ENCODE measurements around the gene GPR84. TPM values are rescaled to one million over a fixed set of nuclear protein-coding genes. Genes with fewer than 3 reads are reported as not detected.

The GPR84 gene
- under 1 TPM; 0.18 to 0.25 TPM for total RNA-seq

- peak within 1 kb of the TSS; percentile 11 for H3K4me3 Mint-ChIP-seq
- H3K9me3 Mint-ChIP-seq: no peaks in the 10 kb centered on the region
- peak within 1 kb of the TSS; percentile 27 for H3K27ac Mint-ChIP-seq
- H3K27me3 Mint-ChIP-seq: peaks cover 16% of the 10 kb centered on the region
- POLR2A ChIA-PET: no interaction called here
- CTCF ChIA-PET: no interaction called here
- DNase-seq: peak; percentile 58
- peaks cover 51% of the 10 kb centered on the region for H3K4me1 Mint-ChIP-seq
- H3K36me3 Mint-ChIP-seq (ENCODE audit: low read depth): no peaks in the 10 kb centered on the region
Observed at GRCh38 chr12:54364413-54364812, at the start of gene GPR84. Gene GPR84 (minus strand): TSS chr12:54364486. CDS start chr12:54363851, 635 bp downstream.

GRCh38 chr12:54413284-54414190, 49.3 kb upstream of the GPR84 start:
- H3K4me3 Mint-ChIP-seq: peak overlapping the region; percentile 72
- H3K27ac Mint-ChIP-seq: peak overlapping the region; percentile 91
- peaks cover 61% of the 10 kb centered on the region for H3K36me3 Mint-ChIP-seq (ENCODE audit: low read depth)
- POLR2A ChIA-PET: interaction anchor here (0.6 to 5.9 kb wide), 15 partner anchors 9 to 1517 kb away, joined by 3 to 52 read pairs (median 6); partner anchors contain the start of genes CBX5, DGKA, HNRNPA1 and NCKAP1L
- H3K9me3 Mint-ChIP-seq: no peaks in the 10 kb centered on the region
- peak; percentile 82 for DNase-seq
- peaks cover 69% of the 10 kb centered on the region for H3K4me1 Mint-ChIP-seq
- CTCF ChIA-PET: interaction anchor here (0.6 to 11.8 kb wide), 8 partner anchors 13 to 1451 kb away, joined by 3 to 282 read pairs (median 6); no protein-coding TSS in a partner anchor
- H3K27me3 Mint-ChIP-seq: no peaks in the 10 kb centered on the region

GRCh38 chr12:54412786-54413185, 48.5 kb upstream of the GPR84 start:
- ChIA-PET CTCF (interaction anchor here (1.0 to 11.8 kb wide), 8 partner anchors 12 to 196 kb away, joined by 3 to 282 read pairs (median 6); no protein-coding TSS in a partner anchor), POLR2A (interaction anchor here (0.7 to 5.9 kb wide), 14 partner anchors 9 to 1518 kb away, joined by 3 to 52 read pairs (median 8); partner anchors contain the start of genes DGKA, HNRNPA1 and NCKAP1L)
- H3K9me3 Mint-ChIP-seq: no peaks in the 10 kb centered on the region
- H3K4me3 Mint-ChIP-seq: peak overlapping the region; percentile 72
- peaks cover 70% of the 10 kb centered on the region for H3K4me1 Mint-ChIP-seq
- H3K36me3 Mint-ChIP-seq (ENCODE audit: low read depth): peaks cover 58% of the 10 kb centered on the region
- no peak for DNase-seq
- no peaks in the 10 kb centered on the region for H3K27me3 Mint-ChIP-seq
- H3K27ac Mint-ChIP-seq: peak overlapping the region; percentile 91

DNA sequence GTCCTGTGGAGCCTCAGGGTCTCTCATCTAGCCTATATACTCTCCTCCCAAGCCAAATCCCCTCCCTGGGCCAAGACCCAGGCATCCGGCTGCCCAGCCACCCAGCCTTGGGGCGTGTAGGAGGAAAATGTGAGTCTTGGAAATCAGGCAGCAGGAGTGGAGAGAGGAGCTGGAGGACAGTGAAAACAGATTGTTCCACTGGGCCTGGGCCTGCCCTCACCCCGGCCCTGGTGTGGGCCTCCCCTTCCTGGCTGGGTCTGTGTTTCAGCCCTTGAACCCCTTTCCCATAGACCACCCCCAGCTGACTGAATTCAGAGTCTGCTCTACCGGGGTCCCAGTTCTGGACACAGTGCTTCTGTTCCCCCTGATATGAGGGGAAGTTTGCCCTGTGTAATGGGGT, 48.1 kb upstream of the GPR84 start:
- Mint-ChIP-seq H3K27me3 (no peaks in the 10 kb centered on the region), H3K4me1 (peaks cover 67% of the 10 kb centered on the region), H3K4me3 (peak overlapping the region; percentile 72), H3K27ac (peak overlapping the region; percentile 91), H3K9me3 (no peaks in the 10 kb centered on the region), H3K36me3 (ENCODE audit: low read depth) (peaks cover 59% of the 10 kb centered on the region)
- no peak for DNase-seq
- ChIA-PET POLR2A (interaction anchor here (1.0 to 5.9 kb wide), 13 partner anchors 8 to 1518 kb away, joined by 3 to 52 read pairs (median 8); partner anchors contain the start of genes DGKA, HNRNPA1 and NCKAP1L), CTCF (interaction anchor here (1.0 to 11.8 kb wide), 9 partner anchors 11 to 196 kb away, joined by 3 to 282 read pairs (median 6); no protein-coding TSS in a partner anchor)

DNA sequence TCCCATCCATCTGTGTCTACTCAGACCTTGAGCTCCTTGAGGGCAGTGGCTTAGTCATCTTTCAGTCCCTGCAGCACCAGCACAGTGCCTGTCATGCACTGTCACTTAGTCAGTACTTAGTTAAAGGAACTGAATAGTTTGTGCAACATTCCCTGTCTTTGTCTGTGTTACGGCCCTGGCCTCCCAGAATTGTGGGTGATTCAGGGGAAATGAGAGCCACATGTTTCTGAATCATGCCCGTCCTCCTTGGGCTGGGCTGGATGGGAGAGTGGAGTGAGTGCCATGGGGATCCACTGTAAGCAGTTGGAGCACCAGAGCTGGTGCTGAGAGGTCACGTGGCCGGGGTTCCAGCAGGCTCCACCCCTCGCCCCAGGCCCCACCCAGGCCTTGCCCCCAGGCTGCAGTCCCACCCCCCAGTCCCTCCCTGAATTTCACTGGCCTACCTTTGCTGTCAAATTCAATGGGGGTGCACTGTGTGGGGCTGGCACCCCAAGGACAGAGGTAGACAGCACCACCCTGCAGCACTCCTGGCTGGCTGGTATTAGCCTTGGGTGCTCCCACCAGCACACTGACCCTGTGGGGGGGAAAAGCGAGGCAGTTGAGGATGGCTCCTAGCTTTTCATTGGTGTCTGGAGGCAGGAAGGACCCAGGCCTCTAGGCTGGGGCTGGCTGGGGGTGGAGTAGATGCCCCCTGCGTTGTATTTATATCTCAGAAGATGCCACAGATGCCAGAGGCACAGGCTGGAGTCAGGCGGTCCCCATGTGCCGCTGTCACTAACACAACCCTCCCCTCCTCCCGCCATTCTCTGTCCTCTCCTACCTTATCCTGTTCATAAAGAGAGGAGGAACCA, 47.3 kb upstream of the GPR84 start:
- Mint-ChIP-seq H3K27me3 (no peaks in the 10 kb centered on the region), H3K9me3 (no peaks in the 10 kb centered on the region), H3K36me3 (ENCODE audit: low read depth) (peaks cover 60% of the 10 kb centered on the region), H3K4me1 (peaks cover 68% of the 10 kb centered on the region), H3K27ac (peak overlapping the region; percentile 91), H3K4me3 (peak overlapping the region; percentile 72)
- peak; percentile 75 for DNase-seq
- POLR2A ChIA-PET: interaction anchor here (0.9 to 5.9 kb wide), 12 partner anchors 10 to 131 kb away, joined by 3 to 52 read pairs (median 6); partner anchors contain the start of genes CBX5 and HNRNPA1
- CTCF ChIA-PET: interaction anchor here (0.5 to 11.8 kb wide), 11 partner anchors 9 to 195 kb away, joined by 3 to 282 read pairs (median 4); no protein-coding TSS in a partner anchor

DNA sequence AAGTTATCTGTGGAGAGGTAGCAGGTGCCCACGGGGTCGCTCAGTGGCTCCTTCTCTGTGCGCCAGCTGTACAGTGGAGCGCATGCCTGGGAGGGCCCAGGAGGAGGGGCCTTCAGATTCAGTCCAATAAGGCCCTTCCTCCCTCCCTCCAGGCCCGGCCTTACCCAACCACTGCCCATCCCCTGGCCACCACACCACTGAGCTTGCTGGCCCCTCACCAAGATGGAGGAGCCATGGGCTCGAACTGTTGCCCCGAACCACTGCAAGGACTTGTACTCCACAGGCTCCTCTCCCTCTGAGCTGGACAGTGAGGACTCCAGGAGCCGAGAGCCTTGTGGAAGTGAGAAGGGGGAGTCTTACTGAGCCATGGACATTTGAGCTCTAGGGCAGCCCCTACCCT, 45.0 kb upstream of the GPR84 start:
- Mint-ChIP-seq H3K36me3 (ENCODE audit: low read depth) (peaks cover 75% of the 10 kb centered on the region), H3K4me1 (peaks cover 51% of the 10 kb centered on the region), H3K27me3 (no peaks in the 10 kb centered on the region), H3K27ac (no peak overlapping the region), H3K9me3 (no peaks in the 10 kb centered on the region), H3K4me3 (no peak overlapping the region)
- DNase-seq: no peak
- CTCF ChIA-PET: interaction anchor here (1.2 to 2.4 kb wide), 3 partner anchors 10 to 30 kb away, joined by 3 to 16 read pairs (median 6); no protein-coding TSS in a partner anchor
- POLR2A ChIA-PET: interaction anchor here (0.7 kb wide), 1 partner anchor 10 kb away, joined by 3 read pairs; no protein-coding TSS in a partner anchor

DNA sequence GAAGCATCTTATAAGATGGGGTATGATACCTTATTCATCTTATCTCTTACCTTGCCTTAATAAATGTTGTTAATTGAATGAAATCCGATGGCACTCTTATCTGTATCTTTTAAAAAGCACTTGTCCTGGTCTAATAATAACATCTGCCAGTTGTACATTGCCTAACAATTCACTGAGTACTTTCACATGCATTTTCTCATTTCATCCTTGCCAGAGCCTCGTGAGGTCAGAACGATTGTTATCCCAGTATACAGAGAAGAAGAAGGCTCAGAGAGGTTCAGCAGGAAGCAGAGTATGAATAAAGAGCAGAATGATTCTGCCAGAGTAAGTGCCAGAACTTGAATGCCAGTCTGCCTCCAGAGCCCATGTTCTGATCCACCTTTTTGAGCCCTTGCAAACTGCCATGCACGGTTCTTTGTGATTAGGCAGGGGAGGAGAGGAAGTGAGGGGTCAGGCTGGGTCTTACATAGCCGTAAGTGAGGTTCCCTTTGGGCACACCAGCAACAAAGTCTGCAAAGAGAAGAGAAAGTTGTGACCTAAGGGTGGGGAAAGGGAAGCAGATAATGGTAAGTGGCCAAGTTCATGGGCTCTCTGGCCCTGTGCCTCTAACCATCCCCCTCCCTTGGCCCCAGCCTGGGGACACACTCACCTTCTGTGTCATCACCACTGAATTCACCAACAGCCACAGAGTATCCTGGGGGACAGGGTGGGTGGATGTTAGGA, 43.1 kb upstream of the GPR84 start:
- H3K9me3 Mint-ChIP-seq: no peaks in the 10 kb centered on the region
- no peaks in the 10 kb centered on the region for H3K27me3 Mint-ChIP-seq
- POLR2A ChIA-PET: interaction anchor here (1.2 kb wide), 1 partner anchor 21 kb away, joined by 3 read pairs; no protein-coding TSS in a partner anchor

DNA sequence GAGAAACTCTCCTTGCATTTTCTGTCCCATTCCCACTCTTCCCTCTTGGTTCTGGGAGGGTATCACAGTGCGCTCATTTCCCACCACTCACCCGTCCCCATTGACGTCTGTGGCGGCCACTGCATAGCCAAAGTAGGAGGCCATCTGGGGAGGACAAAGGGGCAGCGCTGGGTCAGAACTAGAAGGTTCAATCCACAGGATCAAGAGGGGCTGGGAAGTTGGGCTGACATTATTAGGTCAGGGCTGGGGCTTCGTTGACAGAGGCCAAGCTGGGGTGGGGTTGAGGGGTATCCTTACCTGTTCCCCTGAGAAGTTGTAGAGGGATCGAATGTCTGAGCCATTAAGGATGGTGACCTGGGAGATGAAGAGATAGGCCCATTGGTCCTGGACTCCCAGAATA, 41.3 kb upstream of the GPR84 start:
- Mint-ChIP-seq H3K27me3 (no peaks in the 10 kb centered on the region), H3K36me3 (ENCODE audit: low read depth) (peaks cover 89% of the 10 kb centered on the region), H3K4me1 (peaks cover 19% of the 10 kb centered on the region), H3K27ac (no peak overlapping the region), H3K9me3 (no peaks in the 10 kb centered on the region), H3K4me3 (no peak overlapping the region)
- POLR2A ChIA-PET: no interaction called here
- CTCF ChIA-PET: interaction anchor here (0.7 to 12.1 kb wide), 4 partner anchors 10 to 40 kb away, joined by 4 to 481 read pairs (median 204); partner anchors contain the start of gene ITGA5
- no peak for DNase-seq

More for the DNA sequence above, 43.1 kb upstream of the GPR84 start:
- H3K4me3 Mint-ChIP-seq: no peak overlapping the region
- H3K27ac Mint-ChIP-seq: peak overlapping the region; percentile 40
- DNase-seq: no peak
- peaks cover 33% of the 10 kb centered on the region for H3K4me1 Mint-ChIP-seq
- peaks cover 80% of the 10 kb centered on the region for H3K36me3 Mint-ChIP-seq (ENCODE audit: low read depth)
- CTCF ChIA-PET: interaction anchor here (2.4 kb wide), 1 partner anchor 8 kb away, joined by 16 read pairs; no protein-coding TSS in a partner anchor

DNA sequence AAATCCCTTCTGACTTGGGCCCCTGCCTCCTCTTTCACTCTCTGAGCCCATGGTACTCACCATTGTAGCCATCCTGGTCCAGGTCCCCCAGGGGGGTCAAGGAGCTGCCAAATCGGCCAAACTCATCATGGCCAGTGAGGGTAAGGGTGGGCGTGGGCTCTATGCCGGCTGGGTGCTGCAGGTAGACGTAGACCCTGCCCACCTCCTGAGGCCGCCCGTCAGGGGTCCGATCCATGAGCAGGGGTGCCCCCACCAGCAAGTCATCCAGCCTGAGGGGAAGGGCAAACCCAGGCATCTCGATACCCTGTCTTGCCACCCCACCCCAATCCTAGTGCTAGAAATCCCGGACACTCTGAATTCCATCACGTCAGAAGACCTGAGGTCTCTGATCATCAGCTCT, 40.8 kb upstream of the GPR84 start:
- H3K27ac Mint-ChIP-seq: no peak overlapping the region
- H3K27me3 Mint-ChIP-seq: no peaks in the 10 kb centered on the region
- ChIA-PET POLR2A (interaction anchor here (1.5 kb wide), 1 partner anchor 8 kb away, joined by 7 read pairs; no protein-coding TSS in a partner anchor), CTCF (interaction anchor here (8.3 to 12.1 kb wide), 3 partner anchors 11 to 41 kb away, joined by 125 to 481 read pairs (median 282); partner anchors contain the start of gene ITGA5)
- no peak overlapping the region for H3K4me3 Mint-ChIP-seq
- H3K9me3 Mint-ChIP-seq: no peaks in the 10 kb centered on the region
- peaks cover 19% of the 10 kb centered on the region for H3K4me1 Mint-ChIP-seq
- no peak for DNase-seq
- H3K36me3 Mint-ChIP-seq (ENCODE audit: low read depth): peaks cover 91% of the 10 kb centered on the region

DNA sequence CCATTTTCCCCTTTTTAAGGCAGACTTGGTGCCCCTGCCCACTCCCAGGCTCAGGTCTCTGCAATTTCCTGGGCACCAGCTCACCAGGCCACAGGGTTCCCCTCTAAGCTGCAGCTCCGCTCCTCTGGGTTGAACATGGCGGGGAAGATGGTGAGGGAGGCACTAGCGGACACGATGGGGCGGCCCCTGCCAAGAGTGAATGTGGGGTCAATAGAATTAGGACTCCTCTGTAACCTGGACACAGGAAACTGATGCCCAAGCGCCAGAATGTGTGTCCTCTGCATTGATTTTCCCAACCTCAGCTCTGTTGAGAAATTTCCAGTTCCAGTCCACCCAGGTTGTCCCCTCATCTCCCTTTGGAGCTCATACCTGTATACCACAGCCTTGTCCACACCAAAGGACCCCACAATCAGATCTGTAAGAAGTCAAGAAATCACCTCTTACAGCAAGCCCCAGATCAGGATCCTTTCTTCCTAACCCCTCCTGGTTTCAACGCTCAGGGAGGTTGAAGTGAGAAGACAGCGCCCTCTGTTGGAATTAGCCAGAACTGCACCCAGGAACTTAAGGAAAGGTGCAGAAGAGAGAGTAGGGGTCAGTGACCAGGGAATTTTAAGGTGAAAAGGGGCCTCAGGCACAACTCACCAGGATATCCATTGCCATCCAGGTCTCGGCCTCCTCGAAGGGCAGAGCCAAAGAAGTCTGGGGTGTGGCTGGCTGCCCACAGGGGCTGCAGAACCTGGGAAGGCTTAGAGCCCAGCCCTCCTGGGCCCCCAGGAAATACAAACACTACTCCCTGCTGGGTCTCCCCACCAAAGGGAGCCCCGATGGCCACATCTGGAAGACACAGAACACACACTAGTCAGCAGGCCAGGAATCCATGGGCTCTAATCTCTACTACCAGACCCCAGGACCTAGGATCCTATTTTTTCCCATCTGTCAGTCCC, 40.0 kb upstream of the GPR84 start:
- DNase-seq: peak; percentile 62
- H3K4me1 Mint-ChIP-seq: peaks cover 19% of the 10 kb centered on the region
- no peak overlapping the region for H3K4me3 Mint-ChIP-seq
- no peaks in the 10 kb centered on the region for H3K27me3 Mint-ChIP-seq
- peak overlapping the region; percentile 52 for H3K27ac Mint-ChIP-seq
- CTCF ChIA-PET: interaction anchor here (0.6 to 12.1 kb wide), 9 partner anchors 9 to 135 kb away, joined by 3 to 481 read pairs (median 5); partner anchors contain the start of genes ITGA5 and NCKAP1L
- H3K36me3 Mint-ChIP-seq (ENCODE audit: low read depth): peaks cover 91% of the 10 kb centered on the region
- POLR2A ChIA-PET: interaction anchor here (1.5 kb wide), 1 partner anchor 8 kb away, joined by 7 read pairs; no protein-coding TSS in a partner anchor
- no peaks in the 10 kb centered on the region for H3K9me3 Mint-ChIP-seq

Data from activated CD4-positive, alpha-beta memory T cell treated with anti-CD3 and anti-CD28 coated beads, Interleukin-2, amount 10 ng/mL, durations not matched to agents 7 days and 5 days (primary cell).